Cerebellar cortex (tissue), 1 donor: ENCODE data around the gene ABCC1.
"Not testable (repeated sequence)": the region's sequence is repeated elsewhere in the genome, so short reads cannot be mapped to it uniquely, and the experiment has no call there.

ENCODE experiments used
- DNase-seq: peaks from one replicate; pipeline ENCODE4 v3.0.0-alpha.2; 2015; ENCODE audit warnings: low spot score

ABCC1 gene

GRCh38 chr16:16083421-16084156, 134.2 kb downstream of the ABCC1 start:
- no peak for DNase-seq

- no peak for DNase-seq
These were observed 135.5 kb downstream of the ABCC1 start for GRCh38 chr16:16084874-16085273.

- DNase-seq: no peak
These were observed 137.4 kb downstream of the ABCC1 start for GRCh38 chr16:16086653-16087446.

DNA sequence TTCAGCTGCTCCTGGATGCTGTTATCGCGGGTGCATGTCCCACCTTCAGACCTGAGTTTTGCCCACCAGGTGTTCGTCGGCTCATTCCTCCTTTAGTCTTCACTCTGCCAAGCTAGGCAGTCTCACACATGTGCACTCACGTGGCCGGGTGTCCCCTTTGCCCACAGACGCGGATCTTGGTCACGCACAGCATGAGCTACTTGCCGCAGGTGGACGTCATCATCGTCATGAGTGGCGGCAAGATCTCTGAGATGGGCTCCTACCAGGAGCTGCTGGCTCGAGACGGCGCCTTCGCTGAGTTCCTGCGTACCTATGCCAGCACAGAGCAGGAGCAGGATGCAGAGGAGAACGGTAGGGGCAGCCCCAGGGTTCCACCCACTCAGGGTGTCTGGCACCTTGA, 140.8 kb downstream of the ABCC1 start:
- no peak for DNase-seq

- DNase-seq: no peak
These were observed 143.7 kb downstream of the ABCC1 start for GRCh38 chr16:16092925-16093627.

DNA sequence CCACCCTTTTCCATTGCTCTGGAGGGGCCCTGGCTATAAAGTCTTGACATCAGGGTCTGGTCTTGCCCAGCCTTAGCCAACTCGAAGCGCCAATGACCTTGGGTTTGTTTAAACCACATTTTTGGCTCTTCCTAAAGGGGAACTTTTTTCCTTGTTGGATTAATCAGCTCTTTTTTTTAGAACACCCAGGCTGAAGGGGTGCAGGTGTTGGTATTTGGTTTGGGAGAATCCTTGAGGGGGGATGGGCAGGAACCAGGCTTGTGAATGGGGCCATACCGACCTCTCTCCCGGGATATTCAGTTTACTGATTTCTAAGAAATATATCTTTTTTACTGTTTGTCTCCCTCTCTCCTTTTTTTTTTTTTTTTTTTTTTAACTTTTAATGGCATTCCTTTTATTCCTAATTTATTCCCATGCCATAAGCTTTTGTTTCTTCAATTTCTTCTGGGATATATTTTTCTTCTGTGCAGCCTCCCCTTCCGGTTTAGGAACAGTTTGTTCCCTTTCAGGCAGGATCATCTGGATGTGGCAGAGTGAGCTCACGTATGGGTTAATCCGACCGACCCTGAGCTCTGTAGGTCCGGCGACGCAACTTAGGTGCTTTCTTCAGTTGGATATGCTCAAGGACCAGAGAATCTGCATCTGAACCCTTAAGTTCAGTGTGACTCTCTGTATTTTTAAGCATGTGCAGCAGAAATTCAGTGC, 144.4 kb downstream of the ABCC1 start:
- DNase-seq: no peak

DNA sequence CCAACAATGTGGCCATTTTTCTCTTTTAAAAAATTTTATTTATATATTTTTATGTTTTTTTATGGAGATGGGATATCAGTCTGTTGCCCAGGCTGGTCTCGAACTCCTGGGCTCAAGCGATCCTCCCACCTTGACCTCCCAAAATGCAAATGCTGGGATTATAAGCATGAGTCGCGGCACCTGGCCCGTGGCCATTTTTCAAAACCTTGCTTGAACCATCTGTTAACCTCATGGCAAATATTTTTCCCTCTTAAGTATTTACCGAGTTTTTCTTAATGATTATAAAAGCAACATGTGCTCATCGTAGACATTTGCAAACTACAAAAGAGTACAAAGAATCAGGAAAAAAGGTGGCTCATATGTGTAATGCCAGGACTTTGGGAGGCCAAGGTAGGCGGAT, 146.2 kb downstream of the ABCC1 start:
- DNase-seq: no peak

DNA sequence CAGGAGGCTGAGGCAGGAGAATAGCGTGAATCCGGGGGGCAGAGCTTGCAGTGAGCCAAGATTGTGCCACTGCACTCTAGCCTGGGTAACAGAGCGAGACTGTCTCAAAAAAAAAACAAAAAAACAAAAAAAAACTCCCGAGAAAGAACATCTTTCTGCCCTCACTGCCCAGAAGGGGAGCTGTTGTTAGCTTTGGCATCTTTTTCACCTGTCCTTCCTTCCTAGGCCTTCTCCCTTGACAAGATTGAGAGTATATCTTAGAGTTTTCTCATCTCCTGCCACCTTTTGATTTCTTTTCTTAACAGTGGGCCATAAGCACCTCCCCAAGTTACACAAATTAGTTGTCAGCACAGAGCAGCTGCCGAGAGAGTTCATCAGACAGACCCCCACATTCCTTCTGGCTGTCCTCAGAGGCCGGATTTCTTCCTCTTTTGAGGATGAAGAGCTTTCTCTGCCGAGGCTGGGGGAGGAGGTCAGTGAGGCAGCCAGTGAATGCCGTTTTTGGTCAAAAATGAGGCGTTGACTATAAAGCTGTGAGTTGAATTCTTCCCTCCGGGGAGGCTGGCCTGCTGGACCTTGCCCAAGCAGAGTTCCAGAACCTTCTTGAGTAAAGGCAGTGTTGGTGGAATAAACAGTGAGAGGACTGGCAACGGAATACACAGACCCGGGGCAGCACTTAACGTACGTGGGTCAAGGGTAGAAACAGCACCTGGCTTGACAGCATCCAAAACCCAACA, 146.9 kb downstream of the ABCC1 start:
- no peak for DNase-seq

DNA sequence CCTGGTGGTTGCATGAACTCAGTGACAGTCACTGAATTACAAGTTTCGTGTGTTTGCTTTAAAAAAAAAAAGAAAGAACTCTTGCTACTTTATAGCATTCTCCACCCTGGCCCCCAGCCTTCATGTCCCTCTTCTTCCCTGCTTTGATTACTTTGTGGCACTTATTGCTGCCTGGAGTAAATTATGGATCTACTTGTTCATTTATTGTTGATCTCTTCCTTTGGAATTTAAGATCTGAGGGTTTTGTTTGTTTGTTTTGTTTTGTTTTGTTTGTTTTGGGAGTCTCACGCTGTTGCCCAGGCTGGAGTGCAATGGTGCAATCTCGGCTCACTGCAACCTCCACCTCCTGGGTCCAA, 147.4 kb downstream of the ABCC1 start:
- DNase-seq: no peak

DNA sequence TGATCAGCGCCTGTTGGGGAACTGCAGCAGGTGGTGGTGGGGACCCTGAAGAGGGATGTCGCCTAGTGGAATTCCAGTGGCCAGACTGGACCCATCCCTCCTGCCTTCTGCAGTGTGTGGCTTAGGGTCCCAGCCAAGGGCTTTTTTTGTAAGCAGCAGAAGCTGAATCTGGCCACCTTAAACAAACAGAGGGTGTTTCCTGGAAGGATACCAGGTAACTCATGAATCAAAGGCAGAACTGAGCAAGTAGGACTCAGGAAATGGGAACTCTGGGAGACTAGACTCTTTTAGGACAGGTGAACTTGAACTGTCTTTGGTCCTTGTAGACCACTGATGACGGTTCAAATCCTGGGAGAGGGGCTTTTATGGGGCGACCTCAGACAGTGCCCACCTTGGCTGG, 149.9 kb downstream of the ABCC1 start:
- DNase-seq: no peak

GRCh38 chr16:16100631-16101030, 151.2 kb downstream of the ABCC1 start:
- DNase-seq: no peak

- DNase-seq: no peak
These were observed 152.2 kb downstream of the ABCC1 start for GRCh38 chr16:16101585-16101984.

- DNase-seq: no peak
These were observed 153.3 kb downstream of the ABCC1 start for GRCh38 chr16:16102738-16103137.

DNA sequence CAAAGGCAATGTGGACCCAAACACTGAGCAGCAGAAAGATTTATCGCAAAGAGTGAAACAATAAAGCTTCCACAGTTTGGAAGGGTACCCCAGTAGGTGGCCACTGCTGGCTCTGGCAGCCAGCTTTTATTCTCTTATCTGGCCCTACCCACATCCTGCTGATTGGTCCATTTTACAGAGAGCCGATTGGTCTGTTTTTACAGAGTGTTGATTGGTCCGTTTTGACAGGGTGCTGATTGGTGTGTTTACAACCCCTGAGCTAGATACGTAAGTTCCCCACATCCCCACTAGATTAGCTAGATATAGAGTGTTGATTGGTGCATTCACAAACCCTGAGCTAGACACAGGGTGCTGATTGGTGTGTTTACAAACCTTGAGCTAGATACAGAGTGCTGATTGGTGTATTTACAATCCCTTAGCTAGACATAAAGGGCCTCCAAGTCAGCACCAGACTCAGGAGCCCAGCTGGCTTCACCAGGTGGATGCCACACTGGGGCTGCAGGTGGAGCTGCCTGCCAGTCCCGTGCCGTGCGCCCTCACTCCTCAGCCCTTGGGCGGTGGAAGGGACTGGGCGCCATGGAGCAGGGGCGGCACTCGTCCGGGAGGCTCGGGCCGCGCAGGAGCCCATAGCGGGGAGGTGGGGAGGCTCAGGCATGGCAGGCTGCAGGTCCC, 154.9 kb downstream of the ABCC1 start:
- not testable (repeated sequence) for DNase-seq

DNA sequence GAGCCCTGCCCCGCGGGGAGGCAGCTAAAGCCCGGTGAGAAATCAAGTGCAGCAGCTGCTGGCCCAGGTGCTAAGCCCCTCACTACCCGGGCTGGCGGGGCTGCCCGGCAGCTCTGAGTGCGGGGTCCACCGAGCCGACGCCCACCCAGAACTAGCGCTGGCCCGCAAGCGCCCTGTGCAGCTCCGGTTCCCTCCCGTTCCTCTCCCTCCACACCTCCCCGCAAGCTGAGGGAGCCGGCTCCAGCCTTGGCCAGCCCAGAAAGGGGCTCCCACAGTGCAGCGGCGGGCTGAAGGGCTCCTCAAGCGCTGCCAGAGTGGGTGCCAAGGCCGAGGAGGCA, 155.4 kb downstream of the ABCC1 start:
- DNase-seq: not testable (repeated sequence)

- DNase-seq: no peak
These were observed 156.2 kb downstream of the ABCC1 start for GRCh38 chr16:16105646-16106045.

GRCh38 chr16:16106466-16106865, 157.1 kb downstream of the ABCC1 start:
- no peak for DNase-seq

DNA sequence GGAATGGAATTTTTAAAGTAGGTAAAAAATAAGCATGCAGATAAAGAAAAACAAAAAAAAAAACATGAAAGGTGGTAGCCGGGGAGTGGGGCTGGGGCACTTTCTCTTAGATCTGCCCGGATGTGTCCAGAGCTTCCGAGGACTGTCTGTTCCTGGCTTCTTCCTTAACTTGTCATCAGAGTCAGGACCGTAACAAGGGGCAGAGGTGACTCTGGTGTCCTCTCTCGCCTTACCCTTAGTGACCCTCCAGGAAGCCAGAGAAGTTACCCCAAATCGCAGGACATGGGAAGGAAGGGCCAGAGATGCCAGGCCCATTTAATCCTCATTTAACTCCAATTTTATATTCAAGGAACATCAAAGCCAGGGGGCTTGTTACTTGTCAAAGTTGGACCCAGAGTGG, 158.4 kb downstream of the ABCC1 start:
- DNase-seq: no peak

GRCh38 chr16:16108759-16109158, 159.3 kb downstream of the ABCC1 start:
- no peak for DNase-seq

DNA sequence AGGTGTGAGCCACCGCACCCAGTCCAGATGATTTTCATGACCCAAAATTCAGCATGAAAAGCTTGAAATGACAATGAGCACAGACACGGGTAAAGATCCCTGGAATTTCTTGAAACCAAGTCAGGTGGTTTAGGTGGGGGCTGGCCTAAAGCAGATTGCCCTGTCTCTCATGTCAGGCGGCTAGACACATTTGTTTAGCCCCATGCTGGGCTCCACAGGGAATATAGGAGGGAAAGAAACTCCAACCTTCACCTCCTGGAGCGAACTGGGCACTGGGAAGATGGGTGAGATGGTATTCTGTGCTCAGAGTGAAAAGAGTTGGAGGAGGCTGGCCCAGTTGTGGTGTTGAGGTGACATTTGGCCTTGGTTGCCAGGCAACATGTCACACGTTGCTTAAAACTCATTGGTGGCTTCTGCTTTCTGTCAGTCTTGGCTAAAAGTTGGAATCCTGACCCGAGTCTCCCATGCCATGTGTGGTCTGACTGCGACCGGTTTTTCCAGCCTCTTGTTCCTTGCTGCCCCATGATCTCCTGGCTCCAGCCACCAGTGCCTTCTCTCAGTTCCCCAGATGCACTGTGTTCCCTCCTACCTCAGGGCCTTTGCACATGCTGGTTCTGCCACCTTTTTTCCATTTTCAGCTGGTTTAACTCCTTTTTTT, 160.2 kb downstream of the ABCC1 start:
- no peak for DNase-seq

DNA sequence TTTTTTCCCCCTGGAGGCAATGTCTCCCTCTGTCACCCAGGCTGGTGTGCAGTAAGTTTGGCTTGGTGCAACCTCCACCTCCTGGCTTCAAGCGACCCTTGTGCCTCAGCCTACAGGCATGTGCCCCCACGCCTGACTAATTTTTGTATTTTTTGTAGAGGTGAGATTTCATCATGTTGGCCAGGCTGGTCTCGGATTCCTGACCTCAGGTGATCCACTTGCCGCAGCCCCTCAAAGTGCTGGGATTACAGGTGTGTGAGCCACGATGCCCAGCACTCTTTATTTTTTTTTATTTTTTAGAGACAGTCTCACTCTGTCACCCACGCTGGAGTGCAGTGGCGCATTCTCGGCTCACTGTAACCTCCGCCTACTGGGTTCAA, 160.7 kb downstream of the ABCC1 start:
- DNase-seq: no peak
